GM18520 (cell line): ENCODE data around the gene ITPKB.
"Not testable (repeated sequence)": the region's sequence is repeated elsewhere in the genome, so short reads cannot be mapped to it uniquely, and the experiment has no call there.

Source experiments
- ATAC-seq: cut with Tn5 transposase; IDR thresholded peaks from one replicate; pipeline ENCODE4 v1.9.1; 2021; ENCODE audit not compliant: unreplicated experiment

ITPKB gene

DNA sequence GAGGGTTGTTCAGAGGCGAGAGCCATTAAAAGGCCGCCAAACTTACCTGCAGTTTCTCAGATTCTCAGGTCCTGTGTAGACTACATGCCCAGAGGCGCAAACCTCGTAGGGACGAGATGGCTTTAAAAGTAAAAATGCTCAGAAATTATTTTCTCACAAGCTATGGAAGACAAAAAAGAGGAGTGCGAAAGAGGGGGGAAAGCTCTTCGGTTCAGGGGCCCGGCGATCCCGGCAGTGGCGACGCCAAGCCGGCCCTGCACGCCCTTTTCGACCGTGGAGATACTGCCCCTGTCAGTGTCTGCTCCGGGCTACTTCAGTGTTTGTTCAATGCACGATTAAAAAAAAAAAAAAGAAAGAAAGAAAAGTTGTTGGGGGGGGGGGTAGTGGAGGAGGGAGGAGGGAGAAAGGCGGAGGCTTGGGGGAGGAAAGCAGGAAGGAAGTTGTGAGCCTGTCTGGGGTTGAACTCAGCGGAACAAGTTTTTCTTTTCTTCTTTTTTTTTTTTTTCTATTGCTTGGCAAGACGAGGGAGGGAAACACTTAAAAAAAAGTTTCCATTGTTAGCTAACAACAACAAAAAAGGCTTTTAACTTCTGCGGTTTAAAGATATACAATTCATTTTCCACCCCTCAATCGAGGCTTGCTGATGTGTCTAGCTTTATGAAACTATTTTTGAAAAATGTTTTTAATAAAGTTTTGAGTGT, at the start of gene ITPKB:
Gene ITPKB (minus strand): TSS at position 288 of the 701 bp plus-strand sequence. CDS start 1,824 bp downstream, outside the sequence.
- no peak for ATAC-seq

DNA sequence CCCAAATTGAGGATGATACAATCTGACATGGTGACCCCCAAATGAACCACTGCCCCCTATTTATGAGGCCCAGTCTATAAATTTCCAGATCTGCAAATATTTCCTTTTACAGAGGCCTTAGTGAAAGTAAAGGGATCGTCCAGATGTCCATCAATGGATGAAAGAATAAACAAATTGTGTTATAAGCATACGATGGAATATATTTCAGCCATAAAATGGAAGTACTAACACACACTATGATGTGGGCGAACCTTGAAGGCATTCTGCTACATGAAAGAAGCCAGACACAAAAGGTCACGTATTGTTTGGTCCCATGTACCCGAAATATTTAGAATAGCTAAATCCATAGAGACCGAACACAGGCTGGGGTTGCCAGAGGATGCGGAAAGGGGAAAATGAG, 48.6 kb upstream of the ITPKB start:
- ATAC-seq: no peak

DNA sequence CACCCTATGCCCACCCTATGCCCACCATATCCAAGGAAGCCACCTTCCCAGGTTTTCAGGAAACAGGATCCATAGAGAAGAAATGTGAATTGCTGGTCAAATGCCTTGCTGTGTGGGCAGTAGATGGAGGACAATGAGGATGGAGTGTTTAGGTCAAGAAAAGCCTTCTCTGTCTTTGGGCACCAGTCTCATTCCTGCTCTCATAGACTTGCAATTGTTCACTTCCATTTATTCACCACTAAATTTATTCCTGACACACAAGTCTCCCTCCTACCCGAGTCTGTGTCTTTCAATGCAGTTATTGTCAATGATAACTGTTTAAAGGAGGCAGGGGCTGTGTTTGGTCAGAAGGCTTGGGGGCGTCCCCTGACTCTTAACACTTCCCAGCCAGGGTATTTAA, 48.0 kb upstream of the ITPKB start:
- no peak for ATAC-seq

DNA sequence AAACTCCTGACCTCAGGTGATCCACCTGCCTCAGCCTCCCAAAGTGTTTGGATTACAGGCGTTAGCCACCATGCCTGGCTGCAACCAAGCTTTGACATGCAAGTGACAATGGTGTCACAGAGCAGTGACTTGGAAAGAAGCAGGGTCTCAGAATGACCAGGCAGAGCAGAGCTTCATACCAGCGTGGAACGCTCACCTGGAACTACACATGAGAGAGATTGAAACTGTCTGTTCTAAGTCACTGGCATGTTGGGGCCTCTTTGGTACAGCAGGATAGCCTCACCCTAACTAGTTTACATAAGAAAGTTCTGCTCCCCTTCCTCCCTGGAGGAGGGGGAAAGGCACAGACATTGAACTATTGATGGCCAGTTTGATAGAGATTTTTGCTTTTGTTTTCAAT, 47.5 kb upstream of the ITPKB start:
- no peak for ATAC-seq

DNA sequence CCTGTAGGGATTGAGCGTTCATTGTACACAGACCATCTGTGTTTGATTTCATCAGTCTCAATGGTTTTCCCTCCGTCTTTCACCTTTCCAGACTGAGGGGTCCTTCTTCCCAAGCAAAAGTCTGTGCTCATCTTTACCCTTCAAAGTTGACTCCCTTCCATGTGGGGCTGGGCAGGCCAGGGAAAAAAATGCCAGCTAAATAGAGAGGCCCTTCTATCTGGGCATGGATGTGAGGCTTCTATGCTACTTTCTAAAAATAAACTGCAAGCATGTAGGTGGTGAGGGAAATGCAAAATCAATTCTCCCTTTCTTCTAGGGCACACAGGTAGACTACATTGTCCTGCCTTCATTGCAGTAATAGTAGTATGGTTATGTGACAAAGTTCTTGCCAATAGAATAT, 46.7 kb upstream of the ITPKB start:
- ATAC-seq: no peak

DNA sequence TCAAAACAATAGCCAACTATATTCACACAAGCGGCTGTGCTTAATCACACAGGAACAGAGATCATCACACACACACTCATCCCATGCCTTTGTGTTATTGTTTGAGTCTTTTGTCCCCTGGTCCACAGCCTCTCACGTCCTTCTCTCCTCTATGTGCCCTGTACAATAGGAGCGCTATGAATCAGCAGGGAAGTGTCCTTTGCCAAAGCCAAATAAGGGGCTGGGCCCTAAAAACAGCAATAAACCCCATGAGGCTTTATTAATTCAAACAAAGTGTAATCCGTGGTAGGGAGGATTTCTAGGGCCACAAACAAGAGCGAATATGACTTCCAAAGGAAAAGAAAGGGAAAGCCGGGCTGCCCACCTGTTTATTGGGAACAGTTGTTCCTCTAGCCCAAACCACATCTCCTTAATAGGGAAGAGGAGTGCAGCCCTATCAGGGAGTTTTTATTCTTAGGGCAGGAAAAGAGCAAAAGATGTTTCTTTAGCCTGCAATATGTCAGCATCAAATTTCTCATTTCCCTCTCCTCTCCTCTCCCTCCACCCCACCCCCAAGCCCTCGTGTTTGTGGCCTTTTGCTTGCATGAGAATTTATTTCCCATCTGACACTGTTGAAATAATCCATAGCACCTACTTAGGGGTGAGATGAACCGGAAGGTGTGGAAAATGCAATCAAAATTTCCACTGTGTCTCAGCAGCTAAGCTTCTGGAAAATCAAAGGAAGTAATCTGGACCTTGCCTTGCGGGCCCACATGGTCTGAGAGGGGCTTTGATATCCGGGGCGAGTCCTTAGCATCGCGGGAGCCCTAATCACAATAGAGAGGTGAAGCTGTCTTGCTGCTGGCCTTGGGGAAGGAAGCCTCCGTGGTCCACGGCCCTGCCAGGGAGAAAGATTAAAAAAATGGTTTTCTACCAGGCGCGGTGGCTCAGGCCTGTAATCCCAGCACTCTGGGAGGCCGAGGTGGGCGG, 45.3 kb upstream of the ITPKB start:
- no peak for ATAC-seq

DNA sequence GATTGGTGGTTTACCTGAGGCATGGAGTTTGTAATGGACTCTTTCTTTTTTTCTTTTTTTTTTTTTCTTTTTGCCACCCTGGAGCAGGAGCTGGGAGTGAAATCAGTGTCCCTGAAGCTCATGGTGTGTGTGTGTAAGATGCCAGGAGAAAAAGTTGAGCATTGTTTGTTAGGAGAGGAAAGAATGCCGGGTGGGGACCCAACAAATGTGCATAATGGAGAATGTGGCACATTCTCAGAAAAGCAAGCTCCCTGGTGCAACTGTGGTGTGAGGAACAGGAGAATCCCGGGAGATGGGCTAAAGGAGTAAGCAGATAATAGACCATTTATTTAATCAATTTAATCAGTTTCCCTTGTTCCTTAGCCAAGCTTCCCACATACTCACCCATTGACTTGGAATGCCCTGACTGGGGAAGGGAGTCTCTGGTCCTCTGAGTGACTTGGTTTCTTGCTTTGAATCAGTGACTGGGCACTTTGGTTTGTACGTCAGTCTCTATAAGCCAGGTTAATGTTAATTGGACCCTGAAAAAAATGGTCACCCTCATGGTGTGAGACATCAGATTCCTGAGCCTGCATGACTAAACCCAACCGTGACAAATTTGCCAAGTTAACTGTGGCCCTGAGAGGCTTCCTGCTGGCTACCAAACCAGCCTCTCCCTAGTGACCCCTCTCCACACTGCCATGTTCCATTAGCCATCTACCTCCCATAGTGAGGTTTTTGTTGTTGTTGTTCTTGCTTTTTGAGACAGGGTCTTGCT, 43.9 kb upstream of the ITPKB start:
- no peak for ATAC-seq

DNA sequence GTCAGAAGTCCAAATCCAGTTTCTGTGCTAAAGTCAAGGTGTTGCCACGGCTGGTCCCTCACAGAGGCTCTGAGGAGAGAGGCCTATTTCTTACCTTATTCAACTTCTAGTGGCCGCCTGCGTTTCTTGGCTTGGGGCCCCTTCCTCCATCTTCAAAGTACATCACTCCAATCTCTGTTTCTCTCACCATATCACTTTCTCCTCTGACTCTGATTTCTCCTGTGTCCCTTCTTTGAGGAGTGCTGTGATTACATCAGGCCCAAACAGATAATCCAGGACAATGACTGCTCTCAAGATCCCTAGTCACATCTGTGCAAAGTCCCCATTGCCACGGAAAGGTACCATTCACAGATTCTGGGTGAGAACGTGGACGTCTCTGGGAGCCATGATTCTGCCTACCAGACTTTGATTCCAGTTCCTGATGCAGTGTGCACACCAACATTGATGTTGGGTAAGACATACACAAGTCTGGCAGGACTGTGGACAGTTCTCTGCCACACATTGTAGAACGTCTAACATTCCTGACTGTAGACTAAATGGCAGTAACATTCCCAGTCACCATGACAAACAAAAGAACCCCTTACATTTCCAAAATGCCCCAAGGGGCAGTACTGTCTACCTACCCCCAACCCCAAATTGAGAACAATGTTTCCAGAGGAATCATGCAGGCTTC, 43.0 kb upstream of the ITPKB start:
- no peak for ATAC-seq

DNA sequence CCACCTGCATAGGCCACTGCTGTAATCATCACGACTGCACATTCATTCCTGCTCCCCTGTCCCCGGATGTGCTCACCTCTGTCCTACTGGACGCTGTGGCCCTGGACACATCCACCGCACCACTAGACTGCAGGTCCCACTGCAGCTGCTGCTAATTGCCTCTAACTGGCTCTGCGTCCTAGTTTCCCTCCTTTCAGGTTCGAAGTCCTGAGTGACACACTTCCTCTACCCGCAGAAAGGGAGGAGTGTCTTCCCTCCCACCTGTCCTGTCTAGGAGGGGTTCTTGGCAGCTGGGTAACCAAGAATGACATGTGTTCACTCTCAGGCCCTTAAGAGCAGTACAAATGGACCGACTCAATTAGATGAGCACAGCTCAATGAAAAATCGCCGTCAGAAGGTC, 40.5 kb upstream of the ITPKB start:
- no peak for ATAC-seq

DNA sequence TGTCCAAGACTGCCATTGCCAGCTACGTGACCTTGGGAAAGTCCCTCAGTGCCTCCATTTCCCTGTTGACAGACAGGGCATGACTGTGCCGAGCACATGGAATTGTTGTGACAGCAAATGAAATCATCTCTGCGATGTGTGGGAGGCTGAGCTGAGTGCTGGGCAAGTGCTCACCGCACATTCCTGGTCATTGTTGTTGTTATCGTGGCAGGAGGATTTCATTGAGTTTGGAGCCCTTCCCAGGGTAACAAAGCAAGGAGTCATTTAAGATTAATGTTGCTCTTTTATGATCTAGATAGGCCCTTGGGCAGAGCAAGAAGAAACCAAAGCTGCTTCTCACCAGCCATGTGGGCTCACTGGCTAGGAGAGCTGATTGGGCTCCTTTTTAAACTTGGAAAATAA, 39.6 kb upstream of the ITPKB start:
- ATAC-seq: no peak

DNA sequence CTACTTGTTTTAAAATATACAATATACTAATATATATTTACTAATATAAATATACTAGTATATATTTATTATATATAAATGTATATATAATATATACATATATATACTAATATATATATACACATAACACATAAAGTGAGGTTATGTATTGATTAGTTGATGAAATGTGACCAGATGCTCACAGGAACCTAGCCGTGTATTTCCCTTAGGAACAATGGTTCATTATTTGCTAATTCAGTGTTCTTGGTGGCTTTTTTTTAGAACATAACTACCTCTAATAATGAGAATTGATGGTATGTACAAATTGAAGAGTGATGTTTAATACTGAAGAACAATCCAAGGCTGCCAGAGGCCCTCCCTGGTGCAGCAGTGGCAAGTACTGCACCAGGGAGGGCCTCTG, 37.9 kb upstream of the ITPKB start:
- no peak for ATAC-seq

DNA sequence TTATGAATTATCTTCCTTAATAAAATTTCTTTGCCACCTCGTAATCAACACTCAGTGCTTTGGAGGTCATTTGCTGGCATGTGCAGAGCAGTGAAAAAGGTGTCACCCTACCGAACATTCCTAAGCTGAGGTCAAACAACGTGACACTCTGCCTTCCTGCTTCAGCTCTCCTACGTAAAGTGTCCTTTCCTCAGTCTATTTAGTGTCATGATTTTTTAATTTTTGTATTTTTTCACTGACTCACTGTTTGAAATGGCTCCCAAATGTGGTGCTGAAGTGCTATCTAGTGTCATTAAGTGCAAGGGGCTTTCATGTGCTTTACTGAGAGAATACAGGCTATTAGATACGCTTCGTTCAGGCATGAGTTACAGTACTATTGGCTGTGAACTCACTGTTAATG, 37.0 kb upstream of the ITPKB start:
- ATAC-seq: no peak

DNA sequence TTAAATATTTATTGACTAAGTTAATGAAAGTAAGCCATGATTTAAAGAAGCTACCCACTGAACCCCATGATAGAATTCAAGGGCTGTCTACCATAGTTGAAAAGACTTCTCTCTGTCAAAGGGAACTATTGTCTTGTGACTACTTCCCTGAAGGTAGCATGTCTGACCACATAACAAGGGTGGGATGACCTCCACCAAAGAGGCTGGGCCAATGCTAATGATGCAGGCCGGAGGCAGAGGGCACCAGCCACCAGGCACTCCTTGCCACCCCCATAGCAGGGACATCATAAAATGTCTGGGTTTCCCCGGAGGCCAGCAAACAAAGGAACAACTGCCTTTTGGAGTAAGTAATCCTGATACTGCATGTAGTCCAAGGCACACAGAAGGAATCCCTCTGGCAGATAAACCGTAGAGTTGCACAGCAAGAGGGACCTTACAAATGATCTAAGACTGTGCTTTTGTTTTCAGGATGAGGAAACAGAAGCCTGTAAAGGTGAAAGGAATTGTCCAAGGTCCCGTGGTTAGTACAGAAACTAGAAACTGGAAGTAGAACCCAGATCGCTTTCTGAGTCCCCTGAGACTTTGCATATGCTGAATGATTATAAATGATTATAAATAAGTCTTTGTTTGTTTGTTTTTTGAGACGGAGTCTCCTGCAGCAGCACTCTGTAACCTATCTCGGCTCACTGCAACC, 33.5 kb upstream of the ITPKB start:
- ATAC-seq: no peak

DNA sequence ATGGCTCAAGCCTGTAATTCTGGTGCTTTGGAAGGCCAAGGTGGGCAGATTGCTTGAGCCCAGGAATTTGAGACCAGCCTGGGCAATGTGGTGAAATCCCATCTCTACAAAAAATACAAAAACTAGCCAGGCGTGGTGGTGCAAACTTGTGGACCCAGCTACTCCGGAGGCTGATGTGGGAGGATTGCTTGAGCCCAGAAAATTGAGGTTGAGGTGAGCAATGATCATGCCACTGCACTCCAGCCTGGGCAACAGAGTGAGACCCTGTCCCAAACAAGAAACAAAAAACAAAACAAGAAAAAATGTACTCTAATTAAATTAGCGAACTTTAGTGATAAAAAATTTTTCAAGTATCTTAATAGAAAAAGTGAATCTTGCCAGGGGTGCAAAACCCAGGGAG, 28.1 kb upstream of the ITPKB start:
- not testable (repeated sequence) for ATAC-seq

DNA sequence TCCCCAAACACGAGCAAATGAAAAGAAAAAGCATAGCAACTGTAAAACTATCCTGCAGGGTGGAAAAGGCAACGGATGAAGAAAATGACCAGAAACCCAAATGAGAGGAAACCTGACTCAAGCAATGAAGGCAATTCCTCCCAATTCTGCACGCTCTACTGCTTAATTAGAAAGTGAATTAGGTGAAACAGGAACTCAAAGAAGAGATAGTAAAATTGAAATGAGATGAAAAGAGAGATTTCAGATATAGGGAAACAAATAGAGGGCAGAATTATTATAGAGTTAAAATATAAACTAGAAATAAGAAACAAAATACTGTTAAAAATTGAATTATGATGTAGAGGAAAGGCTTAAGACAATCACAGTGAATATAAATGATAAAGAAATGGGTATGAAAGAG, 27.5 kb upstream of the ITPKB start:
- ATAC-seq: no peak

DNA sequence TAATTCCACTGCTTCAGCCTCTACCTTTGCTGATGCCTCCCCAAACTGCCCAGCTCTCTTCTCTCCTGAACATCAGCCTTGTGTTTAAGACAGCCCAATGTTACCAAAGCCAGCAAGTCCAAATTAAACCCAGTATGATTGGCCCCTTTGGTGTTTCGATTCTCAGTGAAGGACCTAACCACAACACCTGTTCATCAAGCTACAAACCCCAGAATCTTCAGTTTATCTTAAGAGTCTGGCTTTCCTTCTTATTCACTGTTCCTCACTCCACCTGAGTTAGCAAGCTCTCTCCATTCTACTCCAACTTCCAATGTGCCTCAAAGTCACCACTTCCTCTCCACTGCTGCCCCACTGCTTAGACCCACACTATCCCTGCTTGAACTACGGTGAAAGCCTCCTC, 25.5 kb upstream of the ITPKB start:
- no peak for ATAC-seq

DNA sequence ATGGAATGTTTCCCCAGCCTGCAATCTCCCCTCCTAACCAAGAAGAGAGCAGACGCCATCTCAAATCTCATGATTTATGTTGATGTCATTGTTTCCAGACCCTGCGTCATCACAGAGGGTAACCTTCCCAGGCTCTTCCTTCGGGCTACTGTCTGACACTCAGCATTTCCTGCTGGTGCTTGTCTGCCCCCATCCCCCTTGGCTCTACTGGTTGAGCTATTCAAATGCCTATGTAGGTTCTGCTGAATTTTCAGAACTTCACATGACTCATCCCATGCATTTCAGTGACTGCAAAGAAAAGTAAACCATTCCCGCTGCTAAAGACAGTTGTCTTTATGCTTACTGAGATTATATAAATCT, 24.8 kb upstream of the ITPKB start:
- ATAC-seq: no peak

DNA sequence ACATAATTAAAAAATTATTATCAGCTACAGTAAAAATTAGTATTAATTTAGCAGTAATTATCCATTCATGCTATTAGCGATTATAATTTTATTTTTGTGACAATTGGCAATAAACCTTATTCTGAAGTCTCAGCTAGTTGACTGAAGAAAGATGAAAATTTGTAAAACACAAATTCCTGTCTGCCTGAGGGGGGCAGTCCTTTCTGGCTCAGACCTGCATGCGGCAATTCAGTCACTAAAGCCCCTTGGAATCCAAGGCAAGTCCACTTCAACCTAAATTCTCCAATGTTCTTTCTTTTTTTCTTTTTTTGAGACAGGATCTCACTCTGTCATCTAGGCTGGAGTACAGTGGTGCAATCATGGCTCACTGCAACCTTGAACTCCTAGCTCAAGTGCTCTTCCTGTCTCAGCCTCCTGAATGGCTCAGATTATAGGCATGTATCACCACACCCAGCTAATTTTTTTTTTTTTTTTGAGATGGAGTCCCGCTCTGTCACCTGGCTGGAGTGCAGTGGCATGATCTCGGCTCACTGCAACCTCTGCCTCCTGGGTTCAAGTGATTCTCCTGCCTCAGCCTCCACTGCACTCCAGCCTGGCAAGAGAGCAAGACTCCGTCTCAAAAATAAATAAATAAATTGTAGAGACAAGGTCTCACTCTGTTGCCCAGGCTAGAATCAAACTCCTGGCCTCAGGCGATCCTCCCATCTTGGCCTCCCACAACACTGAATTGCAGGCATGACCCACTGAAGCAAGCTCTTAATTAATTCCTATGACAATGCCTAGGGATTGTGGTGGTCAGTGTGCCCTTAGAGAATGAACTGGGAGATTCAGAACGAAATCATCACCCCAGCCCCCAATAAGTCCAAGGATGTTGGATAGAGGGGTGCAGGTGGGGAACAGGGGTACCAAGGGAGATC, 24.2 kb upstream of the ITPKB start:
- ATAC-seq: no peak

DNA sequence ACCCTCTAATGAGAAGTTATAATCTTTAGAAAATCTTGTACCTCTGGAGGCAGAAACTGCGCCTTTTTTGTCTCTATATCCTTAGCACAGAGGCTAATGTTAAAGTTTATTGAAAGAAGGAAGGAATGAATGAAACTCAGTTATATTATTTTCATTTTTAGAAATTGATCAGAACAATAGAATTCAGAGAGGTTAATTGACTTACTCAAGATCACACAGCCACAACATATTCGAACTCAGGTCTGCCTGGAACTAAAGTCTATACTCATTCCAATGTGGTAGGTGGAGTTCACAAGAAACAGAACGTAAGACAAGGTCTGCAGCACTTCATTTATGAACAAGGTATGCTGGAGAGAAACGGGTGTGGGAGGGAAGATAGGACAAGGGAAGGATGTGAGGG, 23.0 kb upstream of the ITPKB start:
- no peak for ATAC-seq
